LoVo (cell line): ENCODE results near the gene PRKCD.

Experiments used
- DNase-seq: peaks from one replicate; pipeline ENCODE4 v3.0.0-alpha.2; 2016; ENCODE audit warnings: low spot score

PRKCD gene

DNA sequence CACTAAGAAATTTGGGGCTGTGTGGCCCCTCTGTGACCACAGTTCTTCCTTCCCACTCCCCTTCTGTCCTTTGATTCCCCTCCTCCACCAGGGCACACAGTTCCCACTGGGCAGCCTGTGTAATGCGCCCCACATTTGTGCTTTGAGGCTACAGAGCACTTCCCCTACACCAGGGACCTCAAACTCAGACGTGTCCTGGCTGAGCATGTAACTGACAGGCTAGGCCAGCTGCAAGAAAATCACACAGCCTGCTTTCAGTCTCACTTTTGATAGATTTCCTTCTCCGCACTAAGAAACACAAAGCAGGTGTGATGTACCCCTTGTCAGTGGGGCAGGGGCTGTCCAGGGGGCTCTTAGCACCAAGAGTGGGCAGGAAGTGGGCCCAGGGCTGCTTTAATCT is 29.6 kb downstream of the PRKCD start:
- DNase-seq = no peak

DNA sequence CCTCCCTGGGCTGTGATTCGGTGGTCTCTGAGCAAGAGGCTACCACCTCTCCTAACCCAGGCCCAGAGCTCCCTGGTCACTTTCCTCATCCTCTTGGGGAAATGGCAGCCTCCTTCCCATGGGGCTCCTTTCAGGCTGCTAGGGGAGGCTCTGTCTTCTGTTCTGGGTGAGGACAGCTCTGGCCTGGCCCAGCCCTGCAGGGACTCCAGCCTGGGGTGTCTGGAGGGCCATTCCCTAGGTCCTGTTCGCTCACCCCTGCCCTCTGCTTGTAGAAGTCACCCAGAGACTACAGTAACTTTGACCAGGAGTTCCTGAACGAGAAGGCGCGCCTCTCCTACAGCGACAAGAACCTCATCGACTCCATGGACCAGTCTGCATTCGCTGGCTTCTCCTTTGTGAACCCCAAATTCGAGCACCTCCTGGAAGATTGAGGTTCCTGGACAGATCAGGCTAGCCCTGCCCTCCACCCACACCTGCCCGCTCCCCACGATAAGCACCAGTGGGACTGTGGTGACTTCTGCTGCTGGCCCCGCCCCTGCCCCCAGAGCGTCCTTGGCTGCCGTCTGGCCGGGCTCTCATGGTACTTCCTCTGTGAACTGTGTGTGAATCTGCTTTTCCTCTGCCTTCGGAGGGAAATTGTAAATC is 30.9 kb downstream of the PRKCD start:
- DNase-seq = no peak

DNA sequence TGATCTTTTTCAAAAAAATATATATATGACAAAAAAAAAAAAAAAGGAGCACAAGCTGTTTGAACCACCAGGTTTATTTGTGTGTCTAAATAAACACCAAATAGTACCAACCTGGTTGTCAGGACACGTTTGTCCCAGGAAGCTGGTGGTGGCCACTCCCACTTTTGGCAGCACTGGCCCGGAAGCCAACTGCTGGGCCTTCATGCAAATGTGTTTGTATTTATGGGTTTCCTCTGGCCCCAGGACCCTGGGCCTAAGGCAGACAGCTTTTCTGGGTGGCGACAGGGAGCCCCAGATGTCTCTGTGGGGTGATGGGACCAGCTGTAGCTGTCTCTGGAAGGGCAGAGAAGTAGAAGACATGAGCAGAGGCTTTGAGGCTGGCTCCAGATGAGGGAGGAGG is 31.6 kb downstream of the PRKCD start:
- no peak for DNase-seq

DNA sequence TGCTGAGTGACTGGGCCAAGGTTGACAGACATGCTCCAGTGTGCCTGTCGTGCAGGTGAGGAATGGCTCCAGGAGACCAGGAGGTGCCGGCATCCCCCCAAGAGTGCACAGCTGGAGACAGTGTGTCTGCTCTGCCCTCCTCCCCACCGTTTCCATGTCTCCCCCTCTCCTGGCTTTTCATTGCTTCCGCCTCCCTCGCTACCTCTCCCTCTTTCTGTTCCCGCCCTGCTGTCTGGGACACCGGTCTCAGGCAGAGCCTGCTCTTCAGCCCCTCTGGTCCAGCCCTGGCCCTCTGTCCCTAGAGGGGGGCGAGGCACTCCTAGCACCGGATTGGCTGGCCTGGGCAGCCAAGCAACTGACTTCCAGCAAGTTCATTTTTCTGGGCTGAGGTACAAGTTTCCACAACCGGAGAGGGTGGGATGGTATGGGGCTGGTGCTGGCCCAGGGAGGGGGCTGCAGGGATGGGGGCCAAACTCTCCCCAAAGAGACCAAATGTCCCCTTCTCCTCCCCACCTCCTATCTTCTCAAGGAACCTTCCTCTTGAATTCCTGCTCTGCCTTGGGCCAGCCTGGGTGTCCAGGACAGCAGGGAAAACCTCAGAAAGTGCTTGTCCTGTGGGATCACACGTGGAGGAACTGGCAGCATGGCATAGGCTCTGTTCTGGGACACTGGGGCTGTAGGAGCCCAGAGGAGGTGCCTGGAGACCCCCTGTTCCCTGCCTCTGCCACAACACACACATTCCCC is 32.6 kb downstream of the PRKCD start:
- no peak for DNase-seq

DNA sequence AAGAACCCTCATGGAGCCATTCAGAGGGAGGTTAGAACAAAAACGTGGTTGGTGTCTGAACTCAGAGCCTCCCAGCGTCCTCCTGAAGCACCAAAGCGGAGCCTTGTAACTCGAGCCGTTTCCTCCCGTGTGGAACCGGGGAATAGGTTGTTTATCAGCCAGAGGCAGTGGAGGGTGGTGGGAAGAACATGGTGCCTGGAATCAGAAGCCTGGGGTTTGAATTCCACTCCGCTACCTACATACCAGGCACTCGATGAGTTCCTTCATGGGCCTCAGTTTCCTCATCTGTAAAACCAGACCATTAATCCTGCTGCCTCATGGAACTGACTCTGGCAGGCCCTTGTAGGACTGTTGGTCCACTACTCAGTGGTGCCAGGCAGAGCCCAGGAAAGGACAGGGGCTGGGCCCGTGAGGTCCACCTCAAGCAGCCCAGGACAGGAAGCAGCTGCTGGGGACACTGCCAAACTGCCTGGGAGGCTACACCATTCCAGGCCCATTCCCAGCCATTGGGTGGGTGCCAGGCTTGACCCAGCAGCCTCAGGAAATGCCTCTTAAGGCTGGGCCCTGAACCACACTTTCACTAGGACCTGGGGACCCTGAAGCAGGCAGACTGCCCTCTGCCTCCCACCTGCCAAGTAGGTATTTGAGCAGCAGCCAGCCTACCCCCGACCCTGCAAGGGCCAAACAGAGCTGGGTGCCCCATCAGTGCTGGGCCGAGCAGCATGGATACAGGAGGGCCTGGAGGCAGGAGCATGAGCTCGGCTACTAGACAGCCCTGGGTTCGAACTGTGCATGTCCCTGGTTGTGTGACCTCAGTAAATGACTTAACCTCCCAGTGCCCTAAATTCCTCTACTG is 33.4 kb downstream of the PRKCD start:
- DNase-seq = no peak

DNA sequence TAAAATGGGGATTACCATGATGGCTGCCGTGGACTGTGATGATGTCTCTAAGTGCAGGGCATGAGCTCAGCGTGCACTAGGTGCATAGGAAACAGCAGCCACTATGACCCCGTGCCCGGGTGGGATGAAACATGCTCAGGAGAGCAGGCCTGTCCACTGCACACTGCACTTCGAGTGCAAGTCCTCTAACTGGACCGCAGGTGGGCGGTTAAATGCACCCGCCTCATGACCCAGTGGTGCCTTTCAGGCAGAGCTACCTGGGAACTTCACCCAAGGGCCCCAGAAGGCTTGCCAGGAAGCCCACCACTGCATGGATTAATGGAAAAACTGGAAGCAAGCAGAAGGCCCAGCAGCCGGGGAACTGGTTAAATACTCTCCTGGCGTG is 34.0 kb downstream of the PRKCD start:
- no peak for DNase-seq

DNA sequence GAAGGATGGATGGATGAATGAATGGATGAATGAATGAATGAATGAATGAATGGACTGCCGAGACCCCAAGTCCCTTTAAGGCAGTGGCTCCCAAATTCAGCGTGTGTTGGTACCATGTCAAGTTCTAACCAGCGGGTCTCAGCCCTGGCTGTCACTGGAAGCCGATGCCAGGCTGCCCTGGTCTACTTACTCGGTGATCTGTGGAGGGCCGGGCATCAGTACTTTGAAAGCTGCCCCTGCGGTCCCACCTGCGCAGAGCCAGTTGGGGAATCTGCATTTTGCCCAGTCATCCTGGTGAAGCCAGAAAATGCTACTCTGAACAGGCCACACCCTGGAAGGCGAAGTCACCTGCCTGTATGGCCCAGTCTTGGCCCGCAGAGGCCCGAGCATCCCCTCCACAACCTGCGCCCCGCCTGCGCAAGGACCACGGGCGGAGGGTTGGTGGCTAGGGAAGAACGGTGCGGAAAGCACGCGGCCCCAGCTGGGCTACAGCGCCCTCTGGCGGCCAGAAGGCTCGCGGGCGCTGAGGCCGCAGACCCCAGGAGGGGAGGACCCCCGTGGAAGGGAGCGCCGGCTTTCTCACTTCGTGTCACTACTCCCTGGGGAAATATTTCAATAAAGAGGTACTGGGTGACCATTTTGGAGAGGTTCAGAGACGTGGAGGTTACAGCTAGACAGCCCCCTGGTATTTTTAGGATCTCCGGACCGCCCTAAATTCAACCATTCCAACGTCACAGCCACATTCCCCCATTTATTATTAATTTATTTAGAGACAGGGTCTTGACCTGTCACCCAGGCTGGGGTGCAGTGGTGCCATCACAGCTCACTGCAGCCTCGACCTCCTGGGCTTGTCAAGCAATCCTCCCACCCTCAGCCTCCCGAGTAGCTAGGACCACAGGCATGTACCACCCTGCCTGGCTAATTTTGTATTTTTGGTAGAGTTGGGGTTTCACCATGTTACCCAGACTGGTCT is 34.9 kb downstream of the PRKCD start:
- peak; percentile 56 for DNase-seq

- DNase-seq = no peak
Measured at GRCh38 chr3:53196575-53197407, 35.8 kb downstream of the PRKCD start.

DNA sequence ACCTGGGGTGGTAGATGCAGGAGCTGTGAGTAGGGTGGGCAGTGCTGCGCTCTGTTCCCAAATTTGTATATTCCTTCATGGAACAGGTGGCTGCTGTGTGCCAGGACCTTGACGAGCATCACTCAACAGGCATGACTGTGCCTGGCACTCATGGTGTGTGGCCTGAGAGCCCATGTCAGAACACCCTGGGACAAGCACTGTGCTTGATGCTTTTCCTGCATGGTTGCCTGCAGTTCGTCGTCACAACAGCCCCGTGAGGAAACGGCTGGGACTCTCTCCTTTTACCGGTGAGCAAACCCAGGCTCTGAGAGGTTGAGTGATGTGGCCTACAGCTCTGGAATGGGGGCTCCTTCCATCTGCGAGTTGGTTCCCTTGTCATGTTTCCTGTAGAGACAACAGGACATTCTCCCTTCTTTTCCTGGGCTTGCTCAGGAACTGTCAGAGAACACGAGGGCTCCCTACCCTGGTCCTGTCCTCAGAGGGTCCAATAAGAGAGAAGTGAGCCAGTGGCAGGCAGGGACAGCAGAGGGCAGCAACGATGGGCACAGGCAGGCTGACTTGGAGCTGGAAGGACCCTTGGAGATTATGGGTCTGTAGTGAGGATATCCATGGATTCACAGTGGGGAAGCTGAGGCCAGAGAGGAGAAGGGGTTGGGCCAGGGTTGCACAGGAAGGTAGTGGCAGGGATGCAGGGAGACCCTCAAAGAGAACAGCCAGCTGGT is 37.4 kb downstream of the PRKCD start:
- no peak for DNase-seq

- no peak for DNase-seq
Measured at GRCh38 chr3:53198996-53199395, 38.0 kb downstream of the PRKCD start.

GRCh38 chr3:53199834-53200233 is 38.8 kb downstream of the PRKCD start:
- no peak for DNase-seq

GRCh38 chr3:53200501-53201498 is 39.8 kb downstream of the PRKCD start:
- DNase-seq = no peak

DNA sequence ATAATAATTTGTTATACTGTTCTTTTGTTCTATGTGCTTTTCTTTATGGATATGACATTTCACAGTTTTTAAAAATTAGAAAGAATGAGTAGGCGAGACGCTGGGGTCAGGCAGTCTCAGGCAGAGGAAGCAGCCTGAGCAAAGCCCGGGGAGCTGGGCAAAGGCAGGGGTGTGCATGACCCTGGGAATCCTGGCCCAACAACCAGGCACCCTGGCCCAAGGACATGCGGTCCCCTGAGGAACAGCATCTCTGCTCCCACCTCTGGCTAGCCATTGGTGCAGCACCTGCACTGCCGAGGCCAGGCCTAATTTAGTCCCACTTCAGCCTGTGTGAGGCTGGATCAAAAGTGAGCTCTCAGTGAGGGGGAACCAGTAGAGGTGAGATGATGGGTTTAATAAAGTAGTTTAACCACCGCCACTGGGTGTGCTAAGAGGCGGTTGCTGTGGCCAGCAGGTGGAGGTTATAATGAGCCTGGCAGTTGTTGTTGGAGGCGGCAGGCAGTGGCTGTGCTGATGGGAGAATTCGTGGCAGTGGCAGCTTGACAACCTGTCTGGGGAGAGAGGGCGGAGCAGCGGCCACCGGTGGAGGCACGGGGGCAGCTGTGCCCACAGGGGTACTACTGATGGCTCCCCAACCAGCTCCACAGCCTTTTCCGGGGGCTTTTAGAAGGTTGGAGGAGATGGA is 41.5 kb downstream of the PRKCD start:
- no peak for DNase-seq

GRCh38 chr3:53211706-53212702 is 51.0 kb downstream of the PRKCD start:
- DNase-seq = no peak

DNA sequence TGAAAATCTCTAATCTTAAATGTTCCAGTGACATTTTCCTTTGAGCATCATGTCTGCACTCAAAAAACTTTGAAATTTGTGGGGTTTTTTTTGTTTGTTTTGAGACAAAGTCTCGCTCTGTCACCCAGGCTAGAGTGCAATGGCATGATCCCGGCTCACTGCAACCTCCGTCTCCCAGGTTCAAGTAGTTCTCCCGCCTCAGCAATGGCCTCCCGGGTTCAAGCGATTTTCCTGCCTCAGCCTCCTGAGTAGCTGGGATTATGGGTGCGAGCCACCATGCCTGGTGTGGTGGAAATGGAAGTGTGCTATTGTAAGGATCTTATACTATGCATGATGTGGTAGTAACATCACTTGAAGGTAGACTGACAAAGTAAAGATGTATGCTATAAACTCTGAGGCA is 52.3 kb downstream of the PRKCD start:
- no peak for DNase-seq

DNA sequence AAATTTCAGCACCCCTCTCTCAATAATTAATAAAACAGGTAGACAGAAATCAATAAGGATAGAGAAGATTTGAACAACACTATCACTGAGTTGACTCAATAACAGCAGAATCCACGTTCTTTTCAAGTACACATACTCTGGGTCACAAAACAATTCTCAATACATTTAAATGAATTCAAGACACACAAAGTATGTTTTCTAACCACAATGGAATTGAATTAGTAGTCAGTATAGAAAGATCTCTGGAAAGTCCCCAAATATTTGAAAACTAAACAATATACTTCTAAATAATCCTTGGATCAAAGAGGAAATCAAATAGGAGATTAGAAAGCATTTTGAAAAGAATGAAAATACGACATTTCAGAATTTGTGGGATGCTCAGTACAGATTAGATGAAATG is 54.8 kb downstream of the PRKCD start:
- DNase-seq = no peak

- no peak for DNase-seq
Measured at GRCh38 chr3:53216723-53217122, 55.7 kb downstream of the PRKCD start.
